SW480 (cell line): Measurements from ENCODE around the gene KCNQ5.

ENCODE experiments used
- DNase-seq: peaks from one replicate; pipeline ENCODE4 v3.0.0-alpha.2; 2016; ENCODE audit warnings: low spot score

The KCNQ5 gene

DNA sequence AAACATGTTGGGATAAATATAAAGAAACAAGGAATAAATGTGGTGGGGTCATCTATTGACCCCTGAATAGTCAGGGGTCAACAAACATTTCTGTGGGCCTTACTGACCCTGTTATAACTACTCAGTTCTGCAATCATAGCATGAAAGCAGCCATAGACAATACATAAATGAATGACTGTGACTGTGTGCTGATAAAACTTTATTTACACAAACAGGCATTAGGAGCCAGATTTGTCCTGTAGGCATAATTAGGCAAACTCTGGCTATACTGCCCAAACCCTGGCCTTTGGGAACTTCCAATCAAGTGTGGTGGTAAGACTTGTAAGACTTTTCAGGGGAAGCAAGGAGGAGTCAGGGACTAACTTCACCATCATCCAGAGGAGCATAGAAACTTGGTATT, 380.7 kb downstream of the KCNQ5 start:
- DNase-seq, result no peak

DNA sequence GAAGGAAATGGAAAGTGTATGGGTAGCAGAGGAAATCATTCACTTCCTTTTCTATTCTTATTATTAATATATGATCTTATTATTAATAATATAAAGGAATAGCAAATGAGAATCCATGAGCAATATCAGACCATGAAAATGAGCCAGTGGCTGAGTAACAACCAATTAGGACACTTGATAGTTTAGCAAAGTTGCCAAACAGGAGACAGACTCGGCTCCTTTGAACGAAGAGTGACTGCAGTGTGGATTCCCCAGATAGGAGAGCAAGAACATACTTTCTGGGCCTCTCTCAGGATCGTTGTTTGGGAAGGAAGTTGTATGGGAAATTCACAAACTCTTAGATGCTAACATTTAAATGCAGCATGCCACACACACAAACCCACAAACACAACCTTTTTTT, 381.4 kb downstream of the KCNQ5 start:
- DNase-seq, result no peak

DNA sequence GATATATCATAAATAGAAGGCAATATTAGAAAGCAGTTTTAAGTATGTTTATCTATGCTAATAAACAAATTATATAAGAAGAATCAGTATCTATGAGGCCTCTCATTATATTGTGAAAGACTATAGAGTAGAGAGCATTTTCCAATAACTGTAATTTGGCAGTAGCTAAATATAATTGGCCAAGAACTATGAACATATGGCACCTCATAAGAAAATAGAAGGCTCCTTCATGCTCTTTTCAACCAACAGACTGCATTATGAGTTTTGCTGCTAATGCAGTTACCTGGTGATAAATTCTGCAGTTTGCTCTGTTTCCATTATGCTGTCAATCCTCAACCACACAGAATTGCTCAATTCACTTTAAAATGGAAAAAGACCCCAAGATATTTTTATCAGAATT, 382.4 kb downstream of the KCNQ5 start:
- DNase-seq, result no peak

DNA sequence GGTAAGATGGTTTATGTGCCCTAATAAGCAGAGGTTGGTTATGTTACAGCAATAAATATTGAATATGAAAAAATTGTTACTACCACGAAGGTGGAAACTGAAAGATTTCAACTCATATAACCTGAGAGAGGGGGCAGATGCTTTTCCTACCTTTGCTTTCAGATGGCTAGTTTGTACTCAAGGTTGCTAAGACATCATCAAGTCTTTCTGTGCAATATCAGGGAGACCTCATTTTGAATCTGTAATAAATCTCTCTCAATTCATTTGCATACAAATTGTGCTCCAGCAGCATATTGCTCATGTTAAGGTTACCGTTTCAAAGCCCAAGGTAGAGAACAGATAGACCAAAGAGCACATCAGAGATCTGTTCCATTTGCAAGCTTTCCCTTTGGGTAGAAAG, 383.0 kb downstream of the KCNQ5 start:
- no peak for DNase-seq

DNA sequence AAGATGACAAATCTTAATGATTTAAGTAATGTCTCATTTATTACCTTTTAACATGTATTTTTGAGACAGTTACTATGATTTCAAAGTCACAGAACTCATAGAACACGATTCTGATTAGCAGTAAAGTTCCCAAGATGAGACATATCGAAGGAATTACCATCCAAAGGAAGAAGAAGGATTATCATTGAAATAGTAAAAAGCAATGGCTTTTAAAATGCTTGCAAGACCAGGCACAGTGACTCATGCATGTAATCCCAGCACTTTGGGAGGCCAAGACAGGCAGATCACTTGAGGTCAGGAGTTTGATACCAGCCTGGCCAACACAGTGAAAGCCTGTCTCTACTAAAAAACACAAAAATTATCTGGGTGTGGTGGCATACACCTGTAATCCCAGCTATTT, 384.3 kb downstream of the KCNQ5 start:
- no peak for DNase-seq

DNA sequence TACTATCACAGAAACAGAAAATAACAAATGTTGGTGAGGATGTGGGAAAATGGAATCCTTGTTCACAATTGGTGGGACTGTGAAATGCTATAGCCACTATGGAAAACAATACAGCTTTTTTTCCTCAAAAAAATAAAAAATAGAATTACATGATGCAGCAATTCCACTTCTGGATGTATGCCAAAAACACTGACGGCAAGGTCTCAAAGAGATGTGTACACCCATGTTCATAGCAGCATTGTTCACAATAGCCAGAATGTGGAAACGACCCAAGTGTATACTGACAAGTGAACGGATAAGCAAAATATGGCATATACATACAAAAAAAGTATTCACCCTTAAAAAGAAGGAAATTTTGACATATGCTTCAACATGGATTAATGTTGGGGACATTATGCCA, 390.1 kb downstream of the KCNQ5 start:
- DNase-seq, result no peak

DNA sequence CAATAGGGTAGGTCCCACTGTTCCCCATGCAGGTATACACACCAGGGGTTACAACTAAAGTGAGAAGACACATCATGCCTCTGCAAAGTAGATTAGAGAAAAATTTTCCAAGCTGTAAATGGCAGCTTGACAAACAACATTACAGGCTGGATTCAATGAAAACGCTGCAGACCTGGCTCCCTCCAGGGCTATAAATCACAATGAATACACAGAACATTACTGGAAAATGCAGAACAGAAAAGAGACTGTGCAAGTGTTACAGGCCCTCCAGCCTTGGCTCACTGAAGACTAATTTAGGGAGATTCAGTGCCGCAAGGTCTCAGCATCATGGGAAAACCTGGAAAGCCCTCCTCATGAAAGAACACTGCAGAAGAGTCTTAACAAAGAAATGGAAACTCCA, 395.6 kb downstream of the KCNQ5 start:
- no peak for DNase-seq

DNA sequence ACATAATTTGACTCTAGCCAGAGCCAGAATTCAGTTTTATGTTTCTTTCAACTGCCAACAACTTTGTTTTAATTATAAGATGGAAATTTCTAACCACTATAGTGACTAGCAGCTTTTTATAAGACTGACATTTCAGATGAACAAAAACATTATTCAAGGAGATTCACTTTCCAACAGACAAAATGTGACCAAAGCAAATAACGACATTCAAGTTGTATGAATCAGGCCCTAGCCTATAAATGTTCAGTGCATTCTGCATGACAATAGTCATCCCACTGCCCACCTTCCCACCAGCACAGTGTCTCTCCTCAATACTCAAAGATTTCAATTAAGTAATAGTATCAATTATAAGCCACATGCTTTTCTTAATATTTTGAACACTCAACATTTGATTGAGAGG, 402.7 kb downstream of the KCNQ5 start:
- DNase-seq, result no peak

DNA sequence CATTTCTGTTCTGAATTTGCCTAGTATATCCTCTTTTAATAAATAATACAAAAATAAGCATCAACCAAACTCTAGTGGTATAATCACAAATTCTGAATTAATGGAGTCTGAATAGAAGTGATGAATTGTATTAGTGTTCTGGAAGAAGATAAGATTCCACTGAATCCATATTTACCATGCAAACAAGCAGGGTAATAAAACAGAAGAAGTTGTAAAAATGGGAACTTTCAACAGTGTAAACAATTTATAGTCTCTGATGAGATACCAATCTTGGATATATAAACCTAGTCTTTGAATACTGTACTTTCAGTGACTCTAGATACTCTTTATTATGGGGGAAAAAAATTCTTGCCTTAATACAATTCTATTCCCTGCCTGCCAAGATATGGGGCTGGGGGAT, 405.8 kb downstream of the KCNQ5 start:
- DNase-seq, result no peak

DNA sequence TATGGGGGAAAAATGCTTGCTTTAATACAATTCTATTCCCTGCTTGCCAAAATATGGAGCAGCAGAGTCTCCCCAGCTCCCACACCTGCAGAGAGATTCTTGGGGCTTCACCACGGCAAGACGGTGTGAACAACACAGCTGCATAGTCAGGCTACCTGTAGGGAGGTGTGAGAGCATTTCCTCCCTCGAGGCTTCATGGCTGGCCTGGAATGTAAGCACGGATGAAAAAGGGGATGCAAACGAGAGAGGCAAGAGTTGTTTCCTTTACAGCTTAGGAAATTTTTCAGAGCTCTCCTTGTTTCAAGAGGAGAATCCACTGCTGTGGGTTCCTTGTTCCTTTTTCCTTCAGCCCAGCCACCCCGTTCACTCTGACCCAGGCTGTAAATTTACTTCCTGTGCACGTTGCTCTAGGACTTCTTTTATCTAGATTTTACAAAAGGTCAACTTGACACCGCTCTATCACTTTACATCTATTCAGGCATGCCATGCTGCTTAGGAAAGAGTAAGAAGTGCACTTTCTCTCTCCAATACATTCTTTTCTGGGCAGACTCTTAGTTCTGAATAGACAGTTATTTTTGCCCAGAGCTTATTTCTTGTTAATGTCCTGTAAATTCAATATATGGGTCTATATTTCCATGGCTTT, 406.4 kb downstream of the KCNQ5 start:
- no peak for DNase-seq

DNA sequence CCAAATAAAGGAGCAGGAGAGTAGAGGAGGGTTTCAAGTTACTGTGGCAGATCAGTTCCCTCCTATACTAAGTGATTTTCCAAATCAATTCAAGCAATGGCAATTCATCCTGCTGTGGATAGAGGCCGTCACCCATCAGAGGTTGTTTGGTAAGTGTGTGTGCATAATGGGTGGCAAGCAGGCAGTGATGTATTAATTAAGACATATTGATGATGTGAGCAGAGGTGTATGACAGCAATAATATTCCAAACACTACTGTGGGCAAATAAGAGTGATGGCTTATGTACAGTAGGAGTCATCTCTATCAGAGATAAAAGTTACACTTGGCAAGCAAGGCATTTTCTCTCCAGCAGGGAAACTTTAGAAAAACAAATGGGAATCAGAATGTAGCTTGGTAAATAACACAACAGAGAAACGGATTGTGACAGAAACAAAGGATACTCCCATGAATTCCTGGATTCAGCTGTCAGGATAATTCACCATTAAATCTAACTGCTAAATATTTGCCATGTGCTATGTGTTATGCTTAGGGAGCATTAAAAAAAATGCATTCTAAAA, 407.1 kb downstream of the KCNQ5 start:
- DNase-seq, result no peak

DNA sequence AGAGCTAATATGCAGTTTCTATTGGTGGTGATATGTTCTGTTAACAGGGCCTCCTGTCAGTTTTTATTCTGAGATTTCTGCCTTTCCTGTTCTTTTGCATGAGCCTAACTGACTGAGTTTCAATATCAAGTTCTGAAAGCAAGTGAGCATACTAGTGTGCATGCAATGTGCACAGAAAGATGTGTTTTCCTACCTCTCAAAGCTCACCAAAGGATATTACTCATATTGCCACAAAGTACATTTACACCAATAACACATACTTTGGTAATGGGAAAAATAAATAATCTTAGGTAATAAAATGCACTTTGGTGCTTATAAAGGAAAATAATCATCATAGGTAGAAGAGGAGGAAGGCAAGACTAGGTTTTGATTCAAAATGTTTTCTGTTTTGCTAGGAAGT, 408.4 kb downstream of the KCNQ5 start:
- no peak for DNase-seq

DNA sequence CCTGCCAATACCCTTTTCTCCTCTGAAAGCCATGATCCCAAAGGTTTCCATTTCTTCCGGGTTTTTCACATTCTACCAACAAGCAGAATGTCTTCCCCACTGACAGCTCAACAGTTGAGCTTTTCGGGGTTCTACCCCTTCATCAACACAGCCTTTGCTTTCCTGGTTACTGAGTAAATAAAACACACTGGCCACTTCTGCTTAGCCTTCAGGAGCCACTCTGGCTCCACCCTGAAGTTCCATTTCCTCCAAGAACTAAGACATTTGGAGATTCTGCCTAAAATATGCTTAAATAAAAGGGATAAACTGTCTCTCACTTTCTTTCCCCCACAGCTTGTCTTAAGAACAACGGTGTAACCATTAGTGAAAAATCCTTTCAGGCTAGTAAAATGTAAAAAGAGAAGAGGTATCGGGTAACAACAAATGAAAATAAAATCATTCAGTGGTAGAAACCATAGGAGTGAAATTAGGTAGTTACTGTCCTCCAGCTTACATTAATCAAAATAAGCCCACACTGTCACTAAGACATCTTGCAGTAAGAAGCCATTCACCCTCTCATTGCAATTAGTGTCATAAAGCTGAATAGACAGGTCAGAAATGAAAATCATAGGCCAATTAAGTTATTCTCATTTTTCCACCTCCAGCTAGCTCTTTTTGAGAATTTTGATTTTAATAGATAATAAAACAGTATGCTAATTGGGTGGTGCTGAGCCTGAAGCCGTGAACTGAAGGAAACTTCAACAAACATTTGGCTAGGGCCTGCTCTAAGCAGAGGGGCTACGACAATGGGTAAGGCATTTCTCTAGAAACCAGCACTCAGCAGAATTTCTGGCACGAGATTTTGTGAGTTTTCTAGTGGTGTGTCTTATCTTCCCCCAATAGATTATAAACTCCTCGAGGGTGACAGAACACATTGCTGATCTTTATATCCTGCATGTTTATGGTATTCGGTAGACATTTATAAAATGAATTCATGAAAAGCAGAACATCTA, 409.2 kb downstream of the KCNQ5 start:
- no peak for DNase-seq

DNA sequence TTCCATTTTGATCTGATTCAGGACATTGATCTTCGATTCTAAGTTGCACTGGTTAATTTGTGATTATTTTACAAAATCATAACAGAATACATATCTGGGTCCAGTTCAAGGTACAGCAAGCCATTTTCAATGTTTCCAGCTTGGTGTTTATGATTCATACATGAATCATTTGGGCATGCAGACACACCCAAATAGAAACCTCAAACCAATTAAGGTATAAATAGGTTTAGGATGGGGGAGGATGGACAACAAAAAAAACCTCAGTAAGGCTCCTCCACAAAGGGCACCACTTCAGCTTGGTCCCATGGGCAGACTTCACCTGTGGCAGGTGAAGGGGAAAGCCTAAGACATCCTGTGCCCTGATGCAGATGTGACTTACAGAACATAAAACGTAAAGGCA, 410.7 kb downstream of the KCNQ5 start:
- peak; percentile 91 for DNase-seq

DNA sequence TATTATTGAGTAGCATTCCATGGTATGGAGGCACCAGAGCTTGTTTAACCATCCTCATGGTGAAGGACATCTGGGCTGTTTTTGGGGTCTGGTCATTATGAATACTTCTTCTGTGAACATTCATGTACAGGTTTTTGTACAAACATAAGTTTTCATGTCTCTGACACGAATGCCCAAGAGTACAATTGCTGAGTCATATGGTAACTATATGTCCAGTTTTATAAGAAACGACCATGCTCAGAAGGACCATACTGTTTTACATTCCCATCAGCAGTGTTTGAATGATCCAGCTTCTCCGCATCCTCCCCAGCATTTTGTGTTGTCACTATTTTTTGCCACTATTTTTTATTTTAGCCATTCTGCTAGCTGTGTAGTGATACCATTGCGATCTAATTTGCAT, 414.8 kb downstream of the KCNQ5 start:
- DNase-seq, result no peak

DNA sequence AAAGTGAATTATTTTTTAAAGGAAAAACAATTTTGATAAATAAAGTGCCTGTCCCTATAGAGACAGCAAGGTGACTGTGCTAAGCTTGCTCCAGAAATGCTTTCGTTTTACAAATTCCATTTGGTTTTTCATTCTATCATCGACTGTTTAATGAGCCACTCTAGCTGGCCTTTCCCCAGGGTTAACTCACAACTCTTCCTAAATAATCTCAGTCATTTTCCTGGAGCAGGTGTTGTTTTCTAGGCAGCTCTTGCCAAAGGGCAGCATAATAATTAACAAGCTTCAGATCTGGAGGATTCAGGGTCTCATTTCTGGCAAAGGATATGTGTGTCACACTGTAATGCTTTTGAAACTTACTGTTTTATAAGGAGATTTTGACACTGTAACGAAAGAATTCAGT, 419.2 kb downstream of the KCNQ5 start:
- no peak for DNase-seq

DNA sequence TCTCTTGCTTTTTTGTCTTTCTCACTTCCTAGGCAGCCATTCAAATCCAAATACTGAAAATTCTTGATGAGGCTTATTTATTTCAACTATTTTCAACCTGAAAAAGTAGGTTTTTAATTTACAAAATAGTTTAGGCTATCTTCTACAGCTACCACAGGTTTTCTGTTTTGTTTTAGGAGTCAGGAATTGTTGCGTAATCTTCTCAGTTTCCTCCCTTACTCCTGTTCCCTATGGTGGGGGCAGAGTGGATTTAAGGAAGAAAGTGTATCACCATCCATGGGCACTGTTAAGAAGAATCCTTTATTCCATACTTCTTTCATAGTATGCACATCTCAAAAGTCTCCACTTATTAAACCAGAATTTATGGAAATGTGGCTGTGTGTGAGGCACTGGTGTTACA, 421.0 kb downstream of the KCNQ5 start:
- no peak for DNase-seq

DNA sequence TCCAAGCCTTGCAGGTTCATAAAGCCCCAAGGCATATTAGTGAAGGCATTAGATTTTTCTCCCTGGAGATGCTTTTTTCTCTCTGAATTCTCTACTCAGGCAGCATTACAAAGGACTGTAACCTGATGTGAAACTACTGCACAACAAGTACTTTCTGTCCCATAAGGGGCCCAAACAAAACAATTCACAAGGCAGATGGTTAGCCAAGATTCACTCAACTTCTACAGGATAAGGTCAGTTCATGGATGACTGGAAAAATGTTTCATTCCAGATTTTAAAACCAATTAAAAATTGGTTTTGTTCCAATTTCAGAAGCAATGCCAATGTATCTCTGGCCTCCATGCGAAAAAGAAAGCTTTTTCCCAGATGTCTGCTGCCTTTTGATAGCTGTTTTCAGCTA, 421.6 kb downstream of the KCNQ5 start:
- no peak for DNase-seq

DNA sequence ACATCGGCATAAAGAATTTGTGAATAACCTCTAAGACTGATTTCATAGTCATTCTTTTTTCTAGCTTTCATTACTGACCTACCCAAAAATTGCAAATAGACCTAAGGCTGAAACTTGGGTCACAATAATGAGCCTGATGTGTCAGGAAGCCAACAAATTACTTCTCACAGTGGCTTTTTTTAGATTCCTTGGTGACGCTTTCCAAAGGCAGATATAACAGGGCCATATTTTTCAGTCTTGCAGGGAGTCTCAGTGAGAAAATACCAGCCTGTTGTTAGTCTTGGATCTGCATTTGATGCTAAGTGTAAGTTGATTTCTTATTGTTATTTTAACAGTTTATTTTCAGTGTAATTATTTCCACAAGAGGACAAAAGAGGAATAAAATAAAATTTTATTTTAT, 423.7 kb downstream of the KCNQ5 start:
- no peak for DNase-seq

DNA sequence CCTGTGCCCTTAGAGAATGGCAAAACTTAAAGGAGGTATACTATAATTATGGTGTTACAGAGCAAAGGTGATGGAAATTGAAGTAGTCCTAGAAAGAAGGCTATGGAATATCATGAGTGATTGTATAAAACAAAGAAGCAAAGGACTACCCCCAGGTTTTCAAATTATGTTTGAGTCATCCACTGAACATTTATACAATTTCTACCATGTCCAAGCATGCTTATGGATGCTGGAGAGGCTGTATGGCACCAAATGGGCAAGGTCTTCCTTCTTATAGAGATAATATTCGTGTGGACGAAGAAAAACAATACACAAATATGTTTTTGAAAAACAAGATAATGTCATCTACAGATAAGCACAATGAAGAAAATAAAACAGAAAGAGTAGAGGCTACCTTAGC, 425.9 kb downstream of the KCNQ5 start:
- DNase-seq, result no peak

DNA sequence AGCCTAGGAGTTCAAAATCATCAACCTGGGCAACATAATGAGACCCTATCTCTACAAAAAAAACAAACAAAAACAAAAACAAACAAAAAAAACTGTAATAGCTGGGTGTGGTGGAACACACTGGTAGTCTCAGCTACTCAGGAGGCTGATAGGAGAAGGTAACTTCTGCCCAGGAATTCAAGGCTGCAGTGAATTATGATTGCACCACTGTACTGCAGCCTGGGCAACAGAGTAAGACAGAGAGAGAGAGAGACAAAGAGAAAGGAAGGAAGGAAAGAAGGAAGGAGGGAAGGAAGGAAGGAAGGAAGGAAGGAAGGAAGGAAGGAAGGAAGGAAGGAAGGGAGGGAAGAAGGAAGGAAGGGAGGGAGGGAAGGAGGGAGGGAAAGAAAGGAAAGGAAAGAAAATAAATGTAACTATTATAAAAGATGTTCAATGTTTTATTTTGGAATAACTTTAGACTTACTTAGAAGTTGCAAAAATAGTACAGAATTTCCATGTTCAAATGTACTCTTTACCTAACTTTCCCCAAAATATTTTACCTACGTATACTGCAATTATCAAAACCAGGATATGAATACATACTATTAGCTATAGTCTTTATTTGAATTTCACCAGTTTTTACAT, 428.2 kb downstream of the KCNQ5 start:
- DNase-seq, result no peak

DNA sequence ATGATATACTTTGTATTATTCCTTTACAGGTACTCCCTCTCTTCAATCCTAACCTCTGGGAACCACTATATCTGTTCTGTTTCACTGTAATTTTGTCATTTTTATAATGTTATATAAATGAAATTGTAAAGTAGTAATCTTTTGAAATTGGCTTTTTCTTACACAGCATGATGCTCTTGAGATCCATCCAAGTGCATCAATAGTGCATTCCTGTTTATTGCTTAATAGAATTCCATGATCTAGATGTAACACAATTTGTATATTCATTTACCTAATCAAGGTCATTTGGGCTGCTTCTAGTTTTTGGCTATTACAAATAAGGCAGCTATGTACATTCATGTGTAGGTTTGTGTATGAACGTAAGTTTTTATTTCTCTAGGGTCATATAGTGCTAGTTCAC, 428.8 kb downstream of the KCNQ5 start:
- DNase-seq, result no peak

DNA sequence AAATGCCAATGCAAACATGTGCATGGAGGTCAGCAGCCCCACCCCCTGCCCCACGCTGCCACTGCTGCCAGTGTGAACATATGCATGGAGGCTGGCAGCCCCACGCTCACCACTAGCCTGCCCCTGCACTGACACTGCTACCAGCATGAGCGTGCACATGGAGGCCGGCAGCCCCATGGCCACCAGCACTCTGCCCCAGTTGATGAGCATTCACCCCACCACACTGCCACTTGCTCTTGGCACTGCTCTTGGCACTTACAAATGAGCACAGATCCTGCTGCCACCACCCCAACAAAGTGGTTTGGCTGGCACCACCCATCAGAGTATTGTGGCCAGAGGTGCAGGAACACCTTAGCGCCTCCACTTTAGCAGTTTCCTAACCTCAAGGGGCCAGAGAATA, 429.3 kb downstream of the KCNQ5 start:
- no peak for DNase-seq
